Activated B cell treated with CpG ODN at 0.5 μM for 24 hours (primary cell): Measurements from ENCODE around the gene RALB. TPM values are rescaled to one million over a fixed set of nuclear protein-coding genes. Genes with fewer than 3 reads are reported as not detected.
"Not testable (repeated sequence)": the region's sequence is repeated elsewhere in the genome, so short reads cannot be mapped to it uniquely, and the experiment has no call there.

Source experiments
- ATAC-seq: fragments of 200-7000 bp; cut with Tn5 transposase; one replicate; pipeline ENCODE4 v1.10.0; 2021; ENCODE audit warnings: low read depth, mild to moderate bottlenecking, moderate library complexity
- CTCF ChIA-PET: fragments of 350-600 bp; sonication (Branson Sonifier 250); formaldehyde crosslinking; loops from one replicate; lab custom pipeline; 2021; ENCODE audit warnings: antibody characterized with exemption; lab: Charles Lee
- POLR2A ChIA-PET: fragments of 350-600 bp; sonication (Branson Sonifier 250); formaldehyde crosslinking; loops from one replicate; lab custom pipeline; 2021; ENCODE audit warnings: antibody characterized with exemption; lab: Charles Lee
- DNase-seq: peaks from one replicate; pipeline ENCODE4 v3.0.0; 2022
- H3K27ac Mint-ChIP-seq: one replicate; pipeline ENCODE4 v1.8.0; 2020; ENCODE audit warnings: mixed read lengths
- H3K27me3 Mint-ChIP-seq: one replicate; pipeline ENCODE4 v1.8.0; 2021; ENCODE audit warnings: mixed read lengths
- H3K36me3 Mint-ChIP-seq: one replicate; pipeline ENCODE4 v1.8.0; 2021; ENCODE audit warnings: low read depth, mixed read lengths
- H3K4me1 Mint-ChIP-seq: one replicate; pipeline ENCODE4 v1.8.0; 2021; ENCODE audit warnings: mixed read lengths
- H3K4me3 Mint-ChIP-seq: one replicate; pipeline ENCODE4 v1.8.0; 2020; ENCODE audit warnings: mild to moderate bottlenecking, mixed read lengths
- H3K9me3 Mint-ChIP-seq: one replicate; pipeline ENCODE4 v1.8.0; 2020; ENCODE audit warnings: mixed read lengths
- intact Hi-C: fragments of 100-400 bp; cut with micrococcal nuclease; formaldehyde crosslinking; loops from one replicate; pipeline ENCODE4 v1.15.1; 2024
- total RNA-seq: library from RNA; stranded (reverse); gene quantifications from 2 replicates; pipeline ENCODE4 v1.2.3, GENCODE V29; 2022
- TF ChIP-seq, protein P1 (sequence below): fragments of 200-600 bp; IDR thresholded peaks from one replicate; pipeline ENCODE4 v1.8.0; 2022; ENCODE audit warnings: antibody characterized with exemption, mild to moderate bottlenecking

Gene RALB
- total RNA-seq, 1 donor from 2014 or later: 33.4 TPM

DNA sequence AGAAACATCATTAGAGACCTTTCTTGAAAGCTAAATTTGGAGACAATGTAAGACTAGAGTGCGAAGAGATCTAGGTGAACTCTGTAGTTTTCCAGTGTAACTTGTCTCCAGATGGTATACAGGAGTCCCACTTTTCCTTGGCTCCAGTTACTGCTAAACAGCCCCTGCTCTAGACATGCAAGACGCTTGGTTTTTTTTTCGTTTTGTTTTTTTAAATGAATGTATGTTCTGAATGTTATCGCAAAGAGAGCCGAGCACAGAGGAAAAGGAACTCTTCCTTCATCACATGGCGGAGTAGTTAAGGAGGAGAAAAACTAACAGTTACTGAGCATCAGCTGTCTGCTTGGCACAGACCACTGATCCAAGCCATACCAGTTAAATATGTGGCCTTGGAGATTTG is 2.4 kb downstream of the RALB start:
- no peaks in the 10 kb centered on the region for H3K9me3 Mint-ChIP-seq
- CTCF ChIA-PET: interaction anchor here (0.8 kb wide), 1 partner anchor 78 kb away, joined by 4 read pairs; no protein-coding TSS in a partner anchor
- ATAC-seq (no peak), DNase-seq (no peak)
- TF ChIP-seq, protein P1, sequence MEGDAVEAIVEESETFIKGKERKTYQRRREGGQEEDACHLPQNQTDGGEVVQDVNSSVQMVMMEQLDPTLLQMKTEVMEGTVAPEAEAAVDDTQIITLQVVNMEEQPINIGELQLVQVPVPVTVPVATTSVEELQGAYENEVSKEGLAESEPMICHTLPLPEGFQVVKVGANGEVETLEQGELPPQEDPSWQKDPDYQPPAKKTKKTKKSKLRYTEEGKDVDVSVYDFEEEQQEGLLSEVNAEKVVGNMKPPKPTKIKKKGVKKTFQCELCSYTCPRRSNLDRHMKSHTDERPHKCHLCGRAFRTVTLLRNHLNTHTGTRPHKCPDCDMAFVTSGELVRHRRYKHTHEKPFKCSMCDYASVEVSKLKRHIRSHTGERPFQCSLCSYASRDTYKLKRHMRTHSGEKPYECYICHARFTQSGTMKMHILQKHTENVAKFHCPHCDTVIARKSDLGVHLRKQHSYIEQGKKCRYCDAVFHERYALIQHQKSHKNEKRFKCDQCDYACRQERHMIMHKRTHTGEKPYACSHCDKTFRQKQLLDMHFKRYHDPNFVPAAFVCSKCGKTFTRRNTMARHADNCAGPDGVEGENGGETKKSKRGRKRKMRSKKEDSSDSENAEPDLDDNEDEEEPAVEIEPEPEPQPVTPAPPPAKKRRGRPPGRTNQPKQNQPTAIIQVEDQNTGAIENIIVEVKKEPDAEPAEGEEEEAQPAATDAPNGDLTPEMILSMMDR: no peak
- no peaks in the 10 kb centered on the region for H3K27me3 Mint-ChIP-seq
- intact Hi-C loops: no loop called here
- no peak overlapping the region for H3K27ac Mint-ChIP-seq
- peak overlapping the region; percentile 29 for H3K4me3 Mint-ChIP-seq
- H3K4me1 Mint-ChIP-seq: peaks cover 68% of the 10 kb centered on the region
- POLR2A ChIA-PET: interaction anchor here (1.2 kb wide), 1 partner anchor 78 kb away, joined by 5 read pairs; no protein-coding TSS in a partner anchor
- H3K36me3 Mint-ChIP-seq: peaks cover 26% of the 10 kb centered on the region

DNA sequence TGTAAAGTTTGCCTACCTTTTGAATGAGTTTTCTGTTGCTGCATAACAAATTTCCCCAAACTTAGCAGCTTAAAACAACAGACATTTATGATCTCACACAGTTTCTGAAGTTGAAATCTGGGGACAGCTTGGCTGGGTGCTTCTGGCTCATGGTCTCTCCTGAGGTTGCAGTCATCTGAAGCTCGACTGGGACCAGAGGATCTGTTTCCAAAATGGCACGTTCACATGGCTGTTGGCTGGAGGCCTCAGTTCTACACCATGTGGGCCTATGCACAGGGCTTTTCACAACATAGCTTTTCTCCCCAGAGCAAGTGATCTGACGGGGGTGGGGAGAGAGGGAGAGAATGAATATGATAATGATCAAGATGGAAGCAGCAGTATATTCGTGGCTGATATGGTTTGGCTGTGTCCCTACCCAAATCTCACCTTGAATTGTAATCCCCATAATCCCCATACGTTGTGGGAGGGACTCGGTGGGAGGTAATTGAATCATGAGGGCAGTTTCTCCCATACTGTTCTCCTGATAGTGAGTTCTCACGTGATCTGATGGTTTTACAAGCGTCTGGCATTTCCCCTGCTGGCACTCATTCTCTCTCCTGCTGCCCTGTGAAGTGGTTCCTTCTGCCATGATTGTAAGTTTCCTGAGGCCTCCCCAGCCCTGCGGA is 3.5 kb downstream of the RALB start:
- DNase-seq: no peak
- ChIA-PET POLR2A (interaction anchor here (1.2 kb wide), 1 partner anchor 79 kb away, joined by 5 read pairs; no protein-coding TSS in a partner anchor), CTCF (interaction anchor here (0.8 kb wide), 1 partner anchor 79 kb away, joined by 4 read pairs; no protein-coding TSS in a partner anchor)
- TF ChIP-seq, protein P1: no peak
- intact Hi-C loops: no loop called here
- Mint-ChIP-seq H3K36me3 (peaks cover 33% of the 10 kb centered on the region), H3K27me3 (no peaks in the 10 kb centered on the region), H3K4me1 (peaks cover 68% of the 10 kb centered on the region), H3K4me3 (no peak overlapping the region), H3K9me3 (no peaks in the 10 kb centered on the region), H3K27ac (peak overlapping the region; percentile 33)
- no peak for ATAC-seq

DNA sequence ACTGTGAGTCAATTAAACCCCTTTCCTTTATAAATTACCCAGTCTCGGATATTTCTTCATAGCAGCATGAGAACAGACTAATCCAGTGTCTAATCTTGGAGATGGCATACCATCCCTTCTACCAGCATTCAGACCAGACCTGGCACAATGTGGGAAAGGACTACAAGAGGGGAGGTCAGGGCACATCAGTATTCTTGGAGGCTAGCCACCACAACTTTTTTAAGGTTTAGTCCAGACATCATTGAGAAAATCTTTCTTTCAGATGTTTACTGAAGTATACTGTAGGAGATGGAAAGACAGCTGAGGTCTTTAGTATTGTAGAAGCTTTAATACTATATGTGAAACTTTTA is 4.0 kb downstream of the RALB start:
- TF ChIP-seq, protein P1: no peak
- peaks cover 65% of the 10 kb centered on the region for H3K4me1 Mint-ChIP-seq
- DNase-seq: no peak
- H3K27me3 Mint-ChIP-seq: no peaks in the 10 kb centered on the region
- peaks cover 33% of the 10 kb centered on the region for H3K36me3 Mint-ChIP-seq
- H3K27ac Mint-ChIP-seq: no peak overlapping the region
- no peaks in the 10 kb centered on the region for H3K9me3 Mint-ChIP-seq
- intact Hi-C loops: no loop called here
- CTCF ChIA-PET: no interaction called here
- ATAC-seq: no peak
- POLR2A ChIA-PET: no interaction called here
- H3K4me3 Mint-ChIP-seq: no peak overlapping the region

DNA sequence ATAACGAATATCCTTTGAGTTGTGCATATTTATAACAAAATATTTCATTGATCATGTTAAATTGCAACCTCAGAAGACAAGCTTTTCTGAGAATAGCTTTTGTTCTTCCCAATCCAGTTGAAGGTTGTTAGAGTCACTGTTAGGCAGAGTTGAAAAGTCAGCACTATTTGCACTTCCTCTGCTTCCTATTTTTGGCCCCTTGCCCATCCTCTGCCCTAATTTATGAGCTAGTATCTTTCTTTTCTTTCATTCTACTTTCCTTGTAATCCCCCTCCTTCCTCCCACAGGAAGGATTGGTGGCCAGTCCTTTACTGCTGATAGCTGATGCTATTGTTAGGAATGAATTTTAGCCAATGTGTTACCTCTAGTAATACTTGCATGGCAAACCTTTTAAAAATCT is 4.9 kb downstream of the RALB start:
- H3K9me3 Mint-ChIP-seq: no peaks in the 10 kb centered on the region
- no peak overlapping the region for H3K27ac Mint-ChIP-seq
- peaks cover 31% of the 10 kb centered on the region for H3K36me3 Mint-ChIP-seq
- no peak overlapping the region for H3K4me3 Mint-ChIP-seq
- intact Hi-C loops: no loop called here
- H3K4me1 Mint-ChIP-seq: peaks cover 56% of the 10 kb centered on the region
- DNase-seq (no peak), ATAC-seq (no peak)
- ChIA-PET CTCF (interaction anchor here (1.6 kb wide), 1 partner anchor 11 kb away, joined by 4 read pairs; no protein-coding TSS in a partner anchor), POLR2A (interaction anchor here (1.1 kb wide), 1 partner anchor 34 kb away, joined by 4 read pairs; the partner anchor contains the start of gene TMEM185B)
- H3K27me3 Mint-ChIP-seq: no peaks in the 10 kb centered on the region
- TF ChIP-seq, protein P1: no peak

DNA sequence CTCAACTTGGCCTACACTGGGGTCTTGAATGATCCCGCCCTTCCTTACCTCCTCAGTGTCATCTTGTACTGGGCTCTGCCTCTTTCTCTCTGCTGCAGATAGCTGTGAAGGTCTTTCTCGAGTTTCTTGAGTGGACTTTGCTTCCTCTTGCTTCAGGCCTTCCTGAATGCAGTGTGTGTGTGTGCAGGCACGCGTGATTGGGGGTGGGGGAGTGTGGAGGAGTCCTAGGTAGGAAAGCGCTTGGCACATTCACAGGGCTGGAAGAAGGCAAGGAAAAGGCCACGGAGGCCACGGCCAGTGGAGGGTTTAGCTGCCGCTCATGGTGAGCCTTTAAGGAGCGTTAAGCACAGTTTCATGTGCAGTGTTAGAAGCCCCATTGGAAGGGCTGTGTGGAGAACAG is 5.5 kb downstream of the RALB start:
- CTCF ChIA-PET: interaction anchor here (1.6 kb wide), 1 partner anchor 11 kb away, joined by 4 read pairs; no protein-coding TSS in a partner anchor
- Mint-ChIP-seq H3K27ac (no peak overlapping the region), H3K4me1 (peaks cover 56% of the 10 kb centered on the region), H3K9me3 (no peaks in the 10 kb centered on the region), H3K36me3 (peaks cover 30% of the 10 kb centered on the region), H3K4me3 (no peak overlapping the region), H3K27me3 (no peaks in the 10 kb centered on the region)
- TF ChIP-seq, protein P1: no peak
- intact Hi-C loops: no loop called here
- POLR2A ChIA-PET: interaction anchor here (1.1 kb wide), 1 partner anchor 35 kb away, joined by 4 read pairs; the partner anchor contains the start of gene TMEM185B
- no peak for DNase-seq
- ATAC-seq: no peak

DNA sequence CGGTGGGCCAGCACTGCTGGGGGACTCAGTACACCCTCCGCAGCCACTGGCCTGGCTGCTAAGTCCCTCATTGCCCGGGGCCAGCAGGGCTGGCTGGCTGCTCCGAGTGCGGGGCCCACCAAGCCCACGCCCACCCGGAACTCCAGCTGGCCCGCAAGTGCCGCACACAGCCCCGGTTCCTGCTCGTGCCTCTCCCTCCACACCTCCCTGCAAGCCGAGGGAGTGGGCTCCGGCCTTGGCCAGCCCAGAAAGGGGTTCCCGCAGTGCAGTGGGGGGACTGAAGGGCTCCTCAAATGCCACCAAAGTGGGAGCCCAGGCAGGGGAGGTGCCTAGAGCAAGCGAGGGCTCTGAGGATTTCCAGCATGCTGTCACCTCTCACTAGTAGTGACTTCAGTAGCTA is 7.3 kb downstream of the RALB start:
- Mint-ChIP-seq H3K27ac (peak overlapping the region; percentile 19), H3K36me3 (peaks cover 26% of the 10 kb centered on the region), H3K4me3 (peak overlapping the region; percentile 8), H3K4me1 (peaks cover 49% of the 10 kb centered on the region)
- intact Hi-C loops, POLR2A ChIA-PET, H3K27me3 Mint-ChIP-seq, H3K9me3 Mint-ChIP-seq, ATAC-seq, DNase-seq, CTCF ChIA-PET: not testable (repeated sequence)
